GM12801 (cell line): ENCODE data around the gene POLA2.

ENCODE experiments used
- CTCF ChIP-seq: IDR thresholded peaks from one replicate; pipeline ENCODE4 v1.5.1; 2011; ENCODE audit warnings: control low read depth; ENCODE audit not compliant: insufficient read length; ENCODE audit errors: extremely low read depth

POLA2 gene

GRCh38 chr11:65334696-65335295, 73.0 kb downstream of the POLA2 start:
- TF ChIP-seq CTCF: no peak

GRCh38 chr11:65338676-65339075, 76.9 kb downstream of the POLA2 start:
- no peak for TF ChIP-seq CTCF

- no peak for TF ChIP-seq CTCF
Measured at GRCh38 chr11:65340226-65340625, 78.5 kb downstream of the POLA2 start.

GRCh38 chr11:65341856-65342255, 80.1 kb downstream of the POLA2 start:
- no peak for TF ChIP-seq CTCF
